Left lung (tissue), 10 donors: ENCODE data around the gene CIAO2B. TPM values are rescaled to one million over a fixed set of nuclear protein-coding genes. Genes with fewer than 3 reads are reported as not detected.

Source experiments
- ATAC-seq: fragments of 200-7000 bp; cut with Tn5 transposase; one replicate; pipeline ENCODE4 v1.9.1; 2020; ENCODE audit warnings: moderate library complexity
- DNase-seq, 4 donors: peaks; one replicate each; pipeline ENCODE4 v3.0.0-alpha.2; 2013 to 2020
- H3K27ac ChIP-seq, 2 donors: fragments of 200-600 bp; sonication (generic) in 1 of 2; one replicate each; pipeline versions ENCODE4 v1.5.0 to v1.8.0; 2020 to 2021
- H3K27me3 ChIP-seq, 2 donors: fragments of 200-600 bp; sonication (generic) in 1 of 2; one replicate each; pipeline versions ENCODE4 v1.5.0 to v1.8.0; 2020 to 2021
- H3K36me3 ChIP-seq, 2 donors: fragments of 200-600 bp; sonication (generic) in 1 of 2; one replicate each; pipeline versions ENCODE4 v1.5.0 to v1.8.0; 2020 to 2021
- H3K4me1 ChIP-seq, 2 donors: fragments of 200-600 bp; one replicate each; pipeline ENCODE4 v1.8.0; 2021
- H3K4me3 ChIP-seq, 2 donors: fragments of 200-600 bp; sonication (generic) in 1 of 2; one replicate each; pipeline versions ENCODE4 v1.5.0 to v1.8.0; 2020 to 2021; ENCODE audit warnings: mild to moderate bottlenecking in 1 of 2
- H3K9me3 ChIP-seq, 2 donors: fragments of 200-600 bp; sonication (generic) in 1 of 2; one replicate each; pipeline versions ENCODE4 v1.5.0 to v1.8.0; 2020 to 2021
- intact Hi-C, 2 donors: fragments of 100-400 bp; cut with DNase I; formaldehyde crosslinking; loops; one replicate each; pipeline versions ENCODE4 v1.11.2 to v1.14.2; 2022
- polyA plus RNA-seq, 6 donors: library from polyadenylated mRNA; unstranded; fragments of 120-200 nt; gene quantifications; one replicate each; pipeline ENCODE4 v1.2.1, GENCODE V29; 2013; ENCODE audit not compliant: insufficient read length in 6 of 6
- total RNA-seq, 2 donors: library from RNA; stranded (reverse); fragmentation: NEBNext Ultra II Directional; extraction: Animal tissue kit (Norgen Biotek cat#: 25700); gene quantifications; one replicate each; pipeline ENCODE4 v1.2.1, GENCODE V29; 2021
- TF ChIP-seq, protein P1 (sequence below), 2 donors: fragments of 200-600 bp; sonication (generic) in 1 of 2; IDR thresholded peaks; one replicate each; pipeline versions ENCODE4 v1.5.0 to v1.8.0; 2021; ENCODE audit warnings: antibody characterized with exemption in 2 of 2
- donor health status: DM: no; HTN: yes; CAD: no.
- donor health status: DM: no; HTN: no; CAD: no.

CIAO2B gene
- total and polyA plus RNA-seq, 8 donors = 70.9 to 84.0 (median 81.9) TPM

DNA sequence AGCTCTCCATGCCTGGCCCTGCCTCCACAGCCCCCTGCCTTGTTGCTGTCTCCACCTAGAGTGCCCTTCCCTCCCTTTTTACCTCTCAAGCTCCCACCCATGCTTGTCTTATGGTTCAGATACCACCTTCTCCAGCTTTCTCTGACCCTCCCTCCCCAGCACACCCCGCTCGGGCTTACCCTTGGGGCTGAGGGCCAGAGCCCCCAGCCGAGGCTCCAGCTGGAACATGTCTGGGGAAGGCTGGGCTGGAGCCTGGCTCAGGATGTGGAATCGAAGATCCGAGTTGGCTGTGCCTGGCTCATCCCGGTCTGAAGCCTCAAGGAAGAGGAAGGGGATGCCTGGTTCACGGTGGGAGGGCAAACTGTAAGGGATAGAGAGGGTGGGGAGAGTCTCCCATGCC, 19.2 kb downstream of the CIAO2B start:
- TF ChIP-seq, protein P1, sequence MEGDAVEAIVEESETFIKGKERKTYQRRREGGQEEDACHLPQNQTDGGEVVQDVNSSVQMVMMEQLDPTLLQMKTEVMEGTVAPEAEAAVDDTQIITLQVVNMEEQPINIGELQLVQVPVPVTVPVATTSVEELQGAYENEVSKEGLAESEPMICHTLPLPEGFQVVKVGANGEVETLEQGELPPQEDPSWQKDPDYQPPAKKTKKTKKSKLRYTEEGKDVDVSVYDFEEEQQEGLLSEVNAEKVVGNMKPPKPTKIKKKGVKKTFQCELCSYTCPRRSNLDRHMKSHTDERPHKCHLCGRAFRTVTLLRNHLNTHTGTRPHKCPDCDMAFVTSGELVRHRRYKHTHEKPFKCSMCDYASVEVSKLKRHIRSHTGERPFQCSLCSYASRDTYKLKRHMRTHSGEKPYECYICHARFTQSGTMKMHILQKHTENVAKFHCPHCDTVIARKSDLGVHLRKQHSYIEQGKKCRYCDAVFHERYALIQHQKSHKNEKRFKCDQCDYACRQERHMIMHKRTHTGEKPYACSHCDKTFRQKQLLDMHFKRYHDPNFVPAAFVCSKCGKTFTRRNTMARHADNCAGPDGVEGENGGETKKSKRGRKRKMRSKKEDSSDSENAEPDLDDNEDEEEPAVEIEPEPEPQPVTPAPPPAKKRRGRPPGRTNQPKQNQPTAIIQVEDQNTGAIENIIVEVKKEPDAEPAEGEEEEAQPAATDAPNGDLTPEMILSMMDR (IDR thresholded peaks at IDR 0.05) = no peak
- DNase-seq = peak in 1 of 4 donors; percentile 60

DNA sequence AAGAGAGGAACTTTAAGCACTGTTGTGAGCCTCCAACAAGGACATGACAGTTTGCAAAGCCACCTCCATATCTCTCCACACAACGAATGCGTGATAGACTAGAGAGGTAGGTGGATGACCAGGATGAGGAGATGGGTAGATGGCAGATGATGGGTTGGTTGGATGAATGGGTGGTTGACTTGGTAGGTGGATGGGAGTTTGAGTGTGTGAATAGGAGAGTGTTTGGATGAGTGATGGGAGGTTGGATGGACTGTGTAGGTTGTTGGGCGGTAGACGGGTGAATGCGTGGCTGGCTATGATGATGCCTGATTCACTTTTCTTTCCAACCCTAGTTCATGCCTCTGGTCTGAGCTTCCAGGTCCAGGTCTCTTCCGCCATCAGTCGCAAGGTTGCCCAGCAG, 19.7 kb downstream of the CIAO2B start:
- TF ChIP-seq, protein P1 (IDR thresholded peaks at IDR 0.05) = no peak
- Histone ChIP-seq H3K27me3 (peaks cover 0 to 4% of the 10 kb centered on the region in 2 donors), H3K4me3 (no peak overlapping the region), H3K4me1 (no peaks in the 10 kb centered on the region), H3K27ac (no peak overlapping the region), H3K36me3 (no peaks in the 10 kb centered on the region), H3K9me3 (no peaks in the 10 kb centered on the region)
- intact Hi-C loops = no loop called here
- ATAC-seq = no peak
- DNase-seq = no peak

More for the DNA sequence above, 19.2 kb downstream of the CIAO2B start:
- ATAC-seq = no peak
- Histone ChIP-seq H3K4me1 (no peaks in the 10 kb centered on the region), H3K27ac (no peak overlapping the region), H3K36me3 (no peaks in the 10 kb centered on the region), H3K9me3 (no peaks in the 10 kb centered on the region), H3K4me3 (no peak overlapping the region), H3K27me3 (peaks cover 0 to 9% of the 10 kb centered on the region in 2 donors)
- intact Hi-C loops = no loop called here

DNA sequence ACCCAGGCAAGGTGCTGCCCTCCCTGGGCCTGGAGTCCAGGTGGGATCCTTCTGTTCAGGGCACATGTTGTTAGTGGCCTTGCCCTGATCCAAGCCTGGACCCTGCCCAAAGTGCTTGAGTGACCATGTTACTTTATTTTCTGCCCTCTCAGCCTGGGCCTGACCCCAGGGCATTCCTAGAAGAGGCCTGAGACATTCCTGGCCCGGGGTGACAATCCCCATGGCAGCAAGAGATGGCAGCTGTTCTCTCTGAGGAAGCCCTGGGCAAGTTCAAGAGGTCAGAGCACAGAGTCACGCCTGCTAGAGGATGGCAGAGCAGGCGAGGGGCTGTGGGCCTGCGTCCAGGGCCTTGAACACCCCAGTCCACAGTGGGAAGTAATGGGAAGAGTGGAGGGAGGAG, 20.5 kb downstream of the CIAO2B start:
- TF ChIP-seq, protein P1 (IDR thresholded peaks at IDR 0.05) = no peak
- intact Hi-C loops = no loop called here
- H3K27ac ChIP-seq = no peak overlapping the region
- no peaks in the 10 kb centered on the region for H3K9me3 ChIP-seq
- H3K4me3 ChIP-seq = no peak overlapping the region
- peak in 1 of 4 donors; percentile 34 for DNase-seq
- no peaks in the 10 kb centered on the region for H3K36me3 ChIP-seq
- ATAC-seq = no peak
- H3K27me3 ChIP-seq = no peaks in the 10 kb centered on the region
- H3K4me1 ChIP-seq = no peaks in the 10 kb centered on the region

DNA sequence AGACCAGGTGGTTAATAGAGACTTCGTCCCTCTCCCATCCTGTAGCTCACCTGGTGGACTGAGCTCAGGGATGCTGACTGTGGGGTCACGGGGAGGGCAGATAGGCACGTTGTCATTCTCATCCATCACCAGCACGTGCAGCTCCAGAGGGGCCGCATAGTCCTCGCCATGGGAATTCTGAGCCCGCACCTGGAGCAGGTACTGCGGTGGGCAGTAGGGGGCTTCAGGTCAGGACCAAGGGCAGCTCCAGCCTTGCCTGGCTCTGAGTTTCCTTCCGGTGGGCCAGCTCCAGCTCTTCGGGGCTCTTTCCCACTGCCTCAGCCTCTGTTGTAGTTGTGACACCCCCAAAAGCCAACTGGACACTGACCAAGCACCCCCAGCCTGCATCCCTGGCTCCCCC, 21.1 kb downstream of the CIAO2B start:
- Histone ChIP-seq H3K4me3 (no peak overlapping the region), H3K9me3 (no peaks in the 10 kb centered on the region), H3K27me3 (no peaks in the 10 kb centered on the region), H3K36me3 (no peaks in the 10 kb centered on the region), H3K4me1 (no peaks in the 10 kb centered on the region), H3K27ac (no peak overlapping the region)
- ATAC-seq = no peak
- peak in 1 of 4 donors; percentile 28 for DNase-seq
- intact Hi-C loops = no loop called here
- TF ChIP-seq, protein P1 (IDR thresholded peaks at IDR 0.05) = no peak

DNA sequence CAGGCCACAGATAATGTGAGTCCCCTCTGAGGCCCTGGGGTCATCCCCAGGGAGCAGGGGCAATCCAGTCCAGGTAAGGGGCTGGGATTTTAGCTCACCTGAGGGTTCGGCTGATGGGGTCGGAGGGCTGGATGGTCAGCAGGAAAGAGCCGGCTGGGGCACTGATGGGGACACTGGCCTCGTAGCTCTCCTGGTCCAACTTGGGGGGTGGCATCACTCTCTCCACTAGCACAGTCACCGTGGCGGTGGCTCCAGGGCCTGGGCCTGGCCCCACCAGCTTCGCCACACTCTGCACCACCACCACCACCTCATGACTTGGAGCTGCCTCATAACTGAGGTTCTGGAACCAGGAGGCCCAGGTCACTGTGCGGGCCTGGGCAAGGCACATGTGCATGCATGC, 22.4 kb downstream of the CIAO2B start:
- ATAC-seq (no peak), DNase-seq (peak in 1 of 4 donors; percentile 53)
- H3K9me3 ChIP-seq = no peaks in the 10 kb centered on the region
- H3K4me3 ChIP-seq = no peak overlapping the region
- H3K36me3 ChIP-seq = no peaks in the 10 kb centered on the region
- TF ChIP-seq, protein P1 (IDR thresholded peaks at IDR 0.05) = no peak
- H3K4me1 ChIP-seq = no peaks in the 10 kb centered on the region
- H3K27me3 ChIP-seq = no peaks in the 10 kb centered on the region
- intact Hi-C loops = no loop called here
- no peak overlapping the region for H3K27ac ChIP-seq
